K562 (cell line): ENCODE measurements around the gene DCAF10. TPM values are rescaled to one million over a fixed set of nuclear protein-coding genes. Genes with fewer than 3 reads are reported as not detected.
A peak's percentile ranks its signal among the peaks of the same experiment; 100 is the strongest.

Experiments used
- ELF2 ChIP-seq: fragments of 250-450 bp; sonication (Bioruptor Pico); IDR thresholded peaks from 2 replicates; pipeline ENCODE4 v1.5.0; 2021; ENCODE audit warnings: mild to moderate bottlenecking
- GABPA ChIP-seq: fragments of 200-800 bp; sonication (Bioruptor generic); conservative IDR thresholded peaks from 2 replicates; pipeline ENCODE4 v1.6.1; 2016; ENCODE audit warnings: low read depth, missing genetic modification characterization, missing compliant biosample characterization
- HDAC6 ChIP-seq: IDR thresholded peaks from 2 replicates; pipeline ENCODE4 v1.6.1; 2012; ENCODE audit warnings: low read depth, mild to moderate bottlenecking, control low read depth, inconsistent platforms, low read length, moderate library complexity
- KDM2B ChIP-seq: fragments of 250-450 bp; sonication (Bioruptor Pico); IDR thresholded peaks from 2 replicates; pipeline ENCODE4 v1.8.0; 2021; ENCODE audit warnings: mild to moderate bottlenecking, moderate library complexity
- KLF1 ChIP-seq: fragments of 450-650 bp; IDR thresholded peaks from 2 replicates; pipeline ENCODE4 v1.6.1; 2016; ENCODE audit warnings: missing genetic modification characterization, missing compliant biosample characterization
- POLR2H ChIP-seq: IDR thresholded peaks from 2 replicates; pipeline ENCODE4 v1.6.1; 2016; ENCODE audit warnings: missing genetic modification characterization, low read depth, mild to moderate bottlenecking, control low read depth, missing compliant biosample characterization, moderate library complexity
- RBBP5 ChIP-seq: fragments of 200-600 bp; sonication (generic); IDR thresholded peaks from 2 replicates; pipeline ENCODE4 v1.6.1; 2012; ENCODE audit warnings: borderline replicate concordance, mild to moderate bottlenecking, low read length, control low read depth, inconsistent platforms; ENCODE audit not compliant: insufficient read depth, poor library complexity, severe bottlenecking
- XRCC5 ChIP-seq: fragments of 200-400 bp; formaldehyde crosslinking; IDR thresholded peaks from 2 replicates; pipeline ENCODE4 v1.6.1; 2017; ENCODE audit warnings: low read depth, mild to moderate bottlenecking, low read length
- ZNF165 ChIP-seq: fragments of 250-450 bp; sonication (Bioruptor Pico); IDR thresholded peaks from 2 replicates; pipeline ENCODE4 v1.4.0; 2020; ENCODE audit warnings: borderline replicate concordance
- ZNF263 ChIP-seq: sonication (generic); formaldehyde crosslinking; IDR thresholded peaks from 2 replicates; pipeline ENCODE4 v1.8.0; 2022; ENCODE audit warnings: mild to moderate bottlenecking, missing genetic modification reagents, borderline replicate concordance
- polyA plus RNA-seq, 8 experiments: library from polyadenylated mRNA; depleted of rRNA in 4 of 8; stranded (reverse) in 5 of 8; unstranded in 3 of 8; fragments of >200 nt; fragmentation: Nextera tagmentation in 2 of 8; fragmentation: Illumina TruSeq in 1 of 8; extraction: Ambion mirVana in 2 of 8; extraction: Trizol in 1 of 8; gene quantifications; 2 replicates each; pipeline versions ENCODE4 v1.2.1 to v1.2.3, GENCODE V29; 2011 to 2014; ENCODE audit warnings: inconsistent platforms in 1 of 8, missing spikeins in 1 of 8
- total RNA-seq, 7 experiments: library from RNA; depleted of rRNA in 6 of 7; stranded (reverse); fragments of >200 nt in 6 of 7; fragmentation: Illumina TruSeq in 2 of 7; extraction: Trizol in 2 of 7; gene quantifications; 2 replicates each; pipeline versions ENCODE4 v1.2.1 to v1.2.3, GENCODE V29; 2011 to 2021; ENCODE audit warnings: low replicate concordance in 1 of 7
- TF ChIP-seq, protein P1 (sequence below): fragments of 250-450 bp; sonication (Bioruptor Pico); IDR thresholded peaks from 2 replicates; pipeline ENCODE4 v1.8.0; 2021; ENCODE audit warnings: mild to moderate bottlenecking, moderate library complexity
- TF ChIP-seq, protein P2 (sequence below): fragments of 150-350 bp; IDR thresholded peaks from 2 replicates; pipeline ENCODE4 v1.6.1; 2014; ENCODE audit warnings: low read depth, mild to moderate bottlenecking, low read length, borderline replicate concordance
- TF ChIP-seq, protein P3 (sequence below): fragments of 450-650 bp; formaldehyde crosslinking; IDR thresholded peaks from 2 replicates; pipeline ENCODE4 v1.4.0; 2020; ENCODE audit warnings: mild to moderate bottlenecking, moderate library complexity
- TF ChIP-seq, protein P4 (sequence below): sonication (generic); formaldehyde crosslinking; IDR thresholded peaks from 2 replicates; pipeline ENCODE4 v1.5.0; 2020; ENCODE audit warnings: missing genetic modification reagents
- TF ChIP-seq, protein P5 (sequence below): sonication (generic); formaldehyde crosslinking; IDR thresholded peaks from 2 replicates; pipeline ENCODE4 v1.9.0; 2022; ENCODE audit warnings: mild to moderate bottlenecking, missing genetic modification reagents
- TF ChIP-seq, protein P6 (sequence below): fragments of 450-650 bp; IDR thresholded peaks from 2 replicates; pipeline ENCODE4 v1.7.0; 2016; ENCODE audit warnings: borderline replicate concordance

DCAF10 gene
- total and polyA plus RNA-seq, 9 of the 15 experiments (the other 6 are each of a cell fraction or from before 2014, with no cell fraction given), result 6.8 to 40.1 (median 16.9) TPM

DNA sequence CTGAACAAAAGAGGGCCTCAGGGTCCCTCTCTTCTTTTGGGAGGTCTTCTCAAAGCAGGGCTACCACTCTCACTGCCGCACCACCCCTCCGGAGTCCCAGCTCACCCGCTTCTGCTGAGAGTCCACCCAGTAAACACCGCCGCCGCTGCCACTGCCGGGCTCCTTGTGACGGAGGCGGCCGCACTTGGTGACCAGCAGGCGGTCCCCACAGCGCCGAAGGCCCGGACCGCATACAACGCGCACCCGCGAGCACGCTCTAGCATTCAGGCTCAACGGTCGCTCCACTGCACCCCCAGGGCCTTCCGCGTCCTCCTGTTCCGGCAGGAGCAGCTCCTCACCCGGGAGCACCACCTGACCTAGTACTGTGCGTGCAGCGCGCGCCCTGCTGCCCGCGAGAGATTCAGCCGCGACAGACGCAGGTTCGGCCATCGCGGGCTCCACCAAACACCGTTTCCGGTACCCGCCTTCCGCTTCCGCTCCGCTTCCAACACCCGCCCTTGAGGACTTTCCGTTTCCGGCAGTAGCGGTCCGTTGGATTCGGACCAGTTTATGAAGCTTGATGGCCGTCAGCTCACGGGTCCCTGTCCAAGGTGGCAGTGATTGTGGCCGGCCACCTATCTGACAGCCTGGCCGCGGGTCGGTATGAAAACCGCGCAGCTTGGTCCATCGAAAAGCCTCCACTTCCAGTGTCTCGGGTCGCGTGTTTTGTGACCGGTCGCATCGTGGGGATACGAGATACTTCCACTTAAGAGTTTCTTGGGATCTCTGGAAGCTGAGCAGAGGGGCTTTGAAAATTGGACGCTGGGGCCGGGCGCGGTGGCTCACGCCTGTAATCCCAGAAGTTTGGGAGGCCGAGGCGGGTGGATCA lies 15.7 kb upstream of the DCAF10 start, which contains the start of gene EXOSC3 (continued):
- TF ChIP-seq HDAC6 (0 out of 2 replicates have a peak, but pooled peaks have one; percentile 8), RBBP5 (peak; percentile 98), POLR2H (tag) (peak; percentile 84), ZNF263 (peak; percentile 98), ELF2 (CRISPR knock-in tag) (peak; percentile 90), KDM2B (CRISPR knock-in tag) (0 out of 2 replicates have a peak, but pooled peaks have one; percentile 30), KLF1 (tag) (peak; percentile 79; the same call in 1 of the 2 replicates), XRCC5 (peak; percentile 18; the same call in 1 of the 2 replicates), ZNF165 (CRISPR knock-in tag) (no peak), GABPA (peak; percentile 99)
- TF ChIP-seq, protein P1, sequence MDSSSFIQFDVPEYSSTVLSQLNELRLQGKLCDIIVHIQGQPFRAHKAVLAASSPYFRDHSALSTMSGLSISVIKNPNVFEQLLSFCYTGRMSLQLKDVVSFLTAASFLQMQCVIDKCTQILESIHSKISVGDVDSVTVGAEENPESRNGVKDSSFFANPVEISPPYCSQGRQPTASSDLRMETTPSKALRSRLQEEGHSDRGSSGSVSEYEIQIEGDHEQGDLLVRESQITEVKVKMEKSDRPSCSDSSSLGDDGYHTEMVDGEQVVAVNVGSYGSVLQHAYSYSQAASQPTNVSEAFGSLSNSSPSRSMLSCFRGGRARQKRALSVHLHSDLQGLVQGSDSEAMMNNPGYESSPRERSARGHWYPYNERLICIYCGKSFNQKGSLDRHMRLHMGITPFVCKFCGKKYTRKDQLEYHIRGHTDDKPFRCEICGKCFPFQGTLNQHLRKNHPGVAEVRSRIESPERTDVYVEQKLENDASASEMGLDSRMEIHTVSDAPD (CRISPR knock-in tag), result no peak
- TF ChIP-seq, protein P2, sequence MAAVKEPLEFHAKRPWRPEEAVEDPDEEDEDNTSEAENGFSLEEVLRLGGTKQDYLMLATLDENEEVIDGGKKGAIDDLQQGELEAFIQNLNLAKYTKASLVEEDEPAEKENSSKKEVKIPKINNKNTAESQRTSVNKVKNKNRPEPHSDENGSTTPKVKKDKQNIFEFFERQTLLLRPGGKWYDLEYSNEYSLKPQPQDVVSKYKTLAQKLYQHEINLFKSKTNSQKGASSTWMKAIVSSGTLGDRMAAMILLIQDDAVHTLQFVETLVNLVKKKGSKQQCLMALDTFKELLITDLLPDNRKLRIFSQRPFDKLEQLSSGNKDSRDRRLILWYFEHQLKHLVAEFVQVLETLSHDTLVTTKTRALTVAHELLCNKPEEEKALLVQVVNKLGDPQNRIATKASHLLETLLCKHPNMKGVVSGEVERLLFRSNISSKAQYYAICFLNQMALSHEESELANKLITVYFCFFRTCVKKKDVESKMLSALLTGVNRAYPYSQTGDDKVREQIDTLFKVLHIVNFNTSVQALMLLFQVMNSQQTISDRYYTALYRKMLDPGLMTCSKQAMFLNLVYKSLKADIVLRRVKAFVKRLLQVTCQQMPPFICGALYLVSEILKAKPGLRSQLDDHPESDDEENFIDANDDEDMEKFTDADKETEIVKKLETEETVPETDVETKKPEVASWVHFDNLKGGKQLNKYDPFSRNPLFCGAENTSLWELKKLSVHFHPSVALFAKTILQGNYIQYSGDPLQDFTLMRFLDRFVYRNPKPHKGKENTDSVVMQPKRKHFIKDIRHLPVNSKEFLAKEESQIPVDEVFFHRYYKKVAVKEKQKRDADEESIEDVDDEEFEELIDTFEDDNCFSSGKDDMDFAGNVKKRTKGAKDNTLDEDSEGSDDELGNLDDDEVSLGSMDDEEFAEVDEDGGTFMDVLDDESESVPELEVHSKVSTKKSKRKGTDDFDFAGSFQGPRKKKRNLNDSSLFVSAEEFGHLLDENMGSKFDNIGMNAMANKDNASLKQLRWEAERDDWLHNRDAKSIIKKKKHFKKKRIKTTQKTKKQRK, result no peak
- TF ChIP-seq, protein P3, sequence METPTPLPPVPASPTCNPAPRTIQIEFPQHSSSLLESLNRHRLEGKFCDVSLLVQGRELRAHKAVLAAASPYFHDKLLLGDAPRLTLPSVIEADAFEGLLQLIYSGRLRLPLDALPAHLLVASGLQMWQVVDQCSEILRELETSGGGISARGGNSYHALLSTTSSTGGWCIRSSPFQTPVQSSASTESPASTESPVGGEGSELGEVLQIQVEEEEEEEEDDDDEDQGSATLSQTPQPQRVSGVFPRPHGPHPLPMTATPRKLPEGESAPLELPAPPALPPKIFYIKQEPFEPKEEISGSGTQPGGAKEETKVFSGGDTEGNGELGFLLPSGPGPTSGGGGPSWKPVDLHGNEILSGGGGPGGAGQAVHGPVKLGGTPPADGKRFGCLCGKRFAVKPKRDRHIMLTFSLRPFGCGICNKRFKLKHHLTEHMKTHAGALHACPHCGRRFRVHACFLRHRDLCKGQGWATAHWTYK (CRISPR knock-in tag), result 0 out of 2 replicates have a peak, but pooled peaks have one; percentile 38
- TF ChIP-seq, protein P4, sequence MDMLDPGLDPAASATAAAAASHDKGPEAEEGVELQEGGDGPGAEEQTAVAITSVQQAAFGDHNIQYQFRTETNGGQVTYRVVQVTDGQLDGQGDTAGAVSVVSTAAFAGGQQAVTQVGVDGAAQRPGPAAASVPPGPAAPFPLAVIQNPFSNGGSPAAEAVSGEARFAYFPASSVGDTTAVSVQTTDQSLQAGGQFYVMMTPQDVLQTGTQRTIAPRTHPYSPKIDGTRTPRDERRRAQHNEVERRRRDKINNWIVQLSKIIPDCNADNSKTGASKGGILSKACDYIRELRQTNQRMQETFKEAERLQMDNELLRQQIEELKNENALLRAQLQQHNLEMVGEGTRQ, result peak; percentile 51; the same call in 1 of the 2 replicates
- TF ChIP-seq, protein P5, sequence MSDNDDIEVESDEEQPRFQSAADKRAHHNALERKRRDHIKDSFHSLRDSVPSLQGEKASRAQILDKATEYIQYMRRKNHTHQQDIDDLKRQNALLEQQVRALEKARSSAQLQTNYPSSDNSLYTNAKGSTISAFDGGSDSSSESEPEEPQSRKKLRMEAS, result peak; percentile 87
- TF ChIP-seq, protein P6, sequence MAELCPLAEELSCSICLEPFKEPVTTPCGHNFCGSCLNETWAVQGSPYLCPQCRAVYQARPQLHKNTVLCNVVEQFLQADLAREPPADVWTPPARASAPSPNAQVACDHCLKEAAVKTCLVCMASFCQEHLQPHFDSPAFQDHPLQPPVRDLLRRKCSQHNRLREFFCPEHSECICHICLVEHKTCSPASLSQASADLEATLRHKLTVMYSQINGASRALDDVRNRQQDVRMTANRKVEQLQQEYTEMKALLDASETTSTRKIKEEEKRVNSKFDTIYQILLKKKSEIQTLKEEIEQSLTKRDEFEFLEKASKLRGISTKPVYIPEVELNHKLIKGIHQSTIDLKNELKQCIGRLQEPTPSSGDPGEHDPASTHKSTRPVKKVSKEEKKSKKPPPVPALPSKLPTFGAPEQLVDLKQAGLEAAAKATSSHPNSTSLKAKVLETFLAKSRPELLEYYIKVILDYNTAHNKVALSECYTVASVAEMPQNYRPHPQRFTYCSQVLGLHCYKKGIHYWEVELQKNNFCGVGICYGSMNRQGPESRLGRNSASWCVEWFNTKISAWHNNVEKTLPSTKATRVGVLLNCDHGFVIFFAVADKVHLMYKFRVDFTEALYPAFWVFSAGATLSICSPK, result no peak
